GM19452 (cell line): ENCODE measurements around the gene KY.

Experiments used
- ATAC-seq: cut with Tn5 transposase; IDR thresholded peaks from one replicate; pipeline ENCODE4 v1.9.1; 2021; ENCODE audit not compliant: unreplicated experiment

KY gene

GRCh38 chr3:134675726-134676256 lies 25.0 kb upstream of the KY start:
- no peak for ATAC-seq

GRCh38 chr3:134672571-134672970 lies 21.7 kb upstream of the KY start:
- ATAC-seq, result no peak

GRCh38 chr3:134667956-134668355 lies 17.1 kb upstream of the KY start:
- no peak for ATAC-seq

- no peak for ATAC-seq
Measured at GRCh38 chr3:134667406-134667805, 16.6 kb upstream of the KY start.

GRCh38 chr3:134666885-134667284 lies 16.1 kb upstream of the KY start:
- no peak for ATAC-seq

GRCh38 chr3:134666466-134666865 lies 15.6 kb upstream of the KY start:
- ATAC-seq, result no peak

GRCh38 chr3:134666052-134666451 lies 15.2 kb upstream of the KY start:
- no peak for ATAC-seq

- no peak for ATAC-seq
Measured at GRCh38 chr3:134665243-134665642, 14.4 kb upstream of the KY start.

- no peak for ATAC-seq
Measured at GRCh38 chr3:134663721-134664456, 13.1 kb upstream of the KY start.

- no peak for ATAC-seq
Measured at GRCh38 chr3:134660046-134660441, 9.2 kb upstream of the KY start.

GRCh38 chr3:134659391-134660045 lies 8.7 kb upstream of the KY start:
- no peak for ATAC-seq

GRCh38 chr3:134658555-134658954 lies 7.7 kb upstream of the KY start:
- ATAC-seq, result no peak

- no peak for ATAC-seq
Measured at GRCh38 chr3:134656211-134656800, 5.5 kb upstream of the KY start.

- no peak for ATAC-seq
Measured at GRCh38 chr3:134655706-134656105, 4.9 kb upstream of the KY start.

- no peak for ATAC-seq
Measured at GRCh38 chr3:134654031-134654430, 3.2 kb upstream of the KY start.

GRCh38 chr3:134652886-134653630 lies 2.2 kb upstream of the KY start:
- no peak for ATAC-seq

GRCh38 chr3:134652409-134652831 lies 1.6 kb upstream of the KY start:
- no peak for ATAC-seq

GRCh38 chr3:134651347-134652041 lies 672 bp upstream of the KY start:
- no peak for ATAC-seq

- no peak for ATAC-seq
Measured at GRCh38 chr3:134649106-134649705, 1.6 kb downstream of the KY start.
